Gastrocnemius medialis (tissue), 4 donors: ENCODE measurements around the gene GSG1L. TPM values are rescaled to one million over a fixed set of nuclear protein-coding genes. Genes with fewer than 3 reads are reported as not detected.

Experiments used
- ATAC-seq, 2 donors: fragments of 150-250 bp; one replicate each; pipeline ENCODE4 v1.9.1; 2016
- DNase-seq, 2 donors: peaks; one replicate each; pipeline ENCODE4 v3.0.0-alpha.2; 2019
- H3K27ac ChIP-seq, 4 donors: fragments of 200-600 bp; sonication (generic); 1 replicate in 1 of 4; 2 replicates in 3 of 4; pipeline ENCODE4 v1.5.1; 2016 to 2018; ENCODE audit warnings: mild to moderate bottlenecking in 2 of 4, moderate library complexity in 1 of 4
- H3K27me3 ChIP-seq, 3 donors: fragments of 200-600 bp; sonication (generic) in 2 of 3; 1 replicate in 1 of 3; 2 replicates in 2 of 3; pipeline versions ENCODE4 v1.5.1 to v1.6.0; 2016 to 2019; ENCODE audit warnings: mild to moderate bottlenecking in 1 of 3, moderate library complexity in 1 of 3
- H3K36me3 ChIP-seq, 2 donors: fragments of 200-600 bp; sonication (generic) in 1 of 2; one replicate each; pipeline ENCODE4 v1.5.1; 2017 to 2018
- H3K4me1 ChIP-seq, 2 donors: fragments of 200-600 bp; sonication (generic) in 1 of 2; one replicate each; pipeline ENCODE4 v1.5.1; 2016 to 2017; ENCODE audit warnings: mild to moderate bottlenecking in 2 of 2
- H3K4me3 ChIP-seq, 4 donors: fragments of 200-600 bp; sonication (generic) in 3 of 4; 1 replicate in 1 of 4; 2 replicates in 3 of 4; pipeline ENCODE4 v1.5.1; 2016 to 2019; ENCODE audit warnings: mild to moderate bottlenecking in 2 of 4
- H3K9me3 ChIP-seq, 3 donors: fragments of 200-600 bp; sonication (generic) in 2 of 3; 1 replicate in 1 of 3; 2 replicates in 2 of 3; pipeline ENCODE4 v1.5.1; 2016 to 2019
- POLR2A ChIP-seq, 2 donors: fragments of 450-650 bp; IDR thresholded peaks; one replicate each; pipeline ENCODE4 v1.6.1; 2017; ENCODE audit warnings: antibody characterized with exemption in 2 of 2, mild to moderate bottlenecking in 2 of 2, moderate library complexity in 2 of 2
- in situ Hi-C, 4 donors: fragments of 200-750 bp; cut with MboI; loops; one replicate each; pipeline versions ENCODE4 v1.15.0 to v1.8.0; 2017; ENCODE audit warnings: low sequenced_read_pairs in 4 of 4
- intact Hi-C: fragments of 100-400 bp; cut with DNase I; formaldehyde crosslinking; loops from one replicate; pipeline ENCODE4 v1.15.1; 2023; ENCODE audit warnings: low total_unique reads
- total RNA-seq, 4 donors: library from RNA; depleted of rRNA; stranded (reverse); fragments of >200 nt; gene quantifications; one replicate each; pipeline versions ENCODE4 v1.1.0 to v1.2.3, GENCODE V29; 2016
- TF ChIP-seq, protein P1 (sequence below), 5 experiments: fragments of 450-650 bp in 3 of 5; fragments of 200-600 bp in 2 of 5; sonication (generic) in 2 of 5; IDR thresholded peaks in 4 of 5; conservative IDR thresholded peaks in 1 of 5; 1 replicate in 4 of 5; 2 replicates in 1 of 5; pipeline ENCODE4 v1.5.1; 2016 to 2019; ENCODE audit warnings: antibody characterized with exemption in 5 of 5, mild to moderate bottlenecking in 3 of 5, moderate library complexity in 3 of 5

The GSG1L gene
- total RNA-seq, 4 donors from 2014 or later = not detected

DNA sequence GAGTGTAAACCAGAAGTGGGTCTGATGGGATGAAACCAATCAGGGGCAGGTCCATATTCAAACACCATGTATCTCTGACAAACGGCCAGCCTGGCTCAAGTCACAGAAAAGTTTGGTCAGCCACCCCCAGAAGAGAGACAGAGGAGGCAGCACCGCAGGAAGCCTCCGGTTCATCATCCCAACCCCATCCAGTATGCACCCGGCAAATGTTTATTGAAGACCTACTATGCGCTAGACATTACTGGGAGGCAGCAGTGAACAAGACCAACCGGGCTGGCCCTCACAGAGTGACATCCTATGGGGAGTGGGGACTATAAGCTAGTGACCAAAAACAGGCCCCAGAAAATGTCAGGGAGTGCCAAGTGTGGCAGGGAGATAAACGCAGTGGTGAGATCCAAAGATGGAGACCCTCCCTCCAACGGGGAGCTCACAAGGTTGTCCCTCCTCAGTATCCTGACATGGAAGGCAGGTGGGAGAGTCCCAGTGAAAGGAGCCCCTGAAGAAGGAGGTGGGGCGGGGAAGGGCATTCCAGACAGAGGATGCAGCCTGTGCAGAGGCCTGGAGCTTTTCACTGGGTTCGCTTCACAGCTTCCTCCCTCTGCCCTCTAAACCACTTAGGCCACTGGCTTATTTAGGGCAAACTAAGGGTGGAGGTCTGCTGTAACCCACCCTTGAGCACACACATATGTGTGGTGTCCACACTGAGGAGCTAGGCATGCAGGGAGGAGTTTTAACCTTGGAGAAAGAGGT is 2.0 kb downstream of the GSG1L start:
- in situ Hi-C loops (loop anchor here in 3 of 4 donors (25.0 kb wide), 1 partner anchor 424 kb away; no protein-coding TSS in a partner anchor), intact Hi-C loops (loop anchor here (2.0 kb wide), 1 partner anchor 423 kb away; no protein-coding TSS in a partner anchor)

DNA sequence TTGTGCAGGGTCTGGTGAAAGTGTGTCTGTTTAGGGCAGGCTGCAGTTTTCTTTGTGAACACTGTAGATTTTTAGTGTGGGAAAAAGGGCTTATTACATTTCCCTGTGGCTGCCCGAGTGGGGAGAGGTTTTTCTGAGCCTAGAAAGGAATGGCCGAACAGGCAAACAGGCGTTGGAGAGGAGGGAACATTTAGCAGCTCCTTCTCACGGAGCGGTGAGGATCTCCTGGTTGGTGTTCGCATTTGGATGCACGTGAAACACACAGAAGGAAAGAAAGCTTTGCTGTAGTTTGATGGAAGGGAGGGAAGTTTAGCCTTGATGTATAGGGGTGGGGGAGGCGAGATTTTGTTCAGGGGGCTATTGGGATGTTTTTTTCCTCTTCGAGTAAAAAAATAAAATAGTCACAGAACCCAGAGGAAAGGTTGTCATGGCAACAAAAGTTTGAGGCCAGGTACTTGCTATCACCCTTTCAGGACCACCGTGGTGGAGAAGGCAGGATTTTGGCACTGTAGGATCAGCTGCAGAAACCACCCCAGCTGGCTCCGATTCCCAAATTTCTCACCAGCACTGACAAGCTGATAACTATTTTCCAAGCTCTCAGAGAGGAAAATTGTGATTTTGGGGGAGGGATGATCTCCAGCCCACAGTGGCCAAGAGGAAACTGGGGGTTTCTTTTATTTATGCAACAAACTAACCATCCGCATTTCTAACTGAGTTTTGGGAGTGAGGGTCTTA is 3.5 kb downstream of the GSG1L start:
- H3K27ac ChIP-seq = no peak overlapping the region
- intact Hi-C loops = no loop called here
- no peaks in the 10 kb centered on the region for H3K9me3 ChIP-seq
- no peaks in the 10 kb centered on the region for H3K36me3 ChIP-seq
- DNase-seq = no peak
- no peak for ATAC-seq
- no peak for TF ChIP-seq POLR2A (IDR thresholded peaks at IDR 0.05)
- TF ChIP-seq, protein P1, sequence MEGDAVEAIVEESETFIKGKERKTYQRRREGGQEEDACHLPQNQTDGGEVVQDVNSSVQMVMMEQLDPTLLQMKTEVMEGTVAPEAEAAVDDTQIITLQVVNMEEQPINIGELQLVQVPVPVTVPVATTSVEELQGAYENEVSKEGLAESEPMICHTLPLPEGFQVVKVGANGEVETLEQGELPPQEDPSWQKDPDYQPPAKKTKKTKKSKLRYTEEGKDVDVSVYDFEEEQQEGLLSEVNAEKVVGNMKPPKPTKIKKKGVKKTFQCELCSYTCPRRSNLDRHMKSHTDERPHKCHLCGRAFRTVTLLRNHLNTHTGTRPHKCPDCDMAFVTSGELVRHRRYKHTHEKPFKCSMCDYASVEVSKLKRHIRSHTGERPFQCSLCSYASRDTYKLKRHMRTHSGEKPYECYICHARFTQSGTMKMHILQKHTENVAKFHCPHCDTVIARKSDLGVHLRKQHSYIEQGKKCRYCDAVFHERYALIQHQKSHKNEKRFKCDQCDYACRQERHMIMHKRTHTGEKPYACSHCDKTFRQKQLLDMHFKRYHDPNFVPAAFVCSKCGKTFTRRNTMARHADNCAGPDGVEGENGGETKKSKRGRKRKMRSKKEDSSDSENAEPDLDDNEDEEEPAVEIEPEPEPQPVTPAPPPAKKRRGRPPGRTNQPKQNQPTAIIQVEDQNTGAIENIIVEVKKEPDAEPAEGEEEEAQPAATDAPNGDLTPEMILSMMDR (IDR thresholded peaks at IDR 0.05 in 4 of 5, conservative IDR thresholded peaks at IDR 0.05 in 1 of 5) = no peak
- peaks cover 35 to 39% (median 39%) of the 10 kb centered on the region in 3 donors for H3K27me3 ChIP-seq
- H3K4me3 ChIP-seq = no peak overlapping the region
- in situ Hi-C loops = loop anchor here in 3 of 4 donors (25.0 kb wide), 1 partner anchor 423 kb away; no protein-coding TSS in a partner anchor
- H3K4me1 ChIP-seq = no peaks in the 10 kb centered on the region

More for the DNA sequence above, 2.0 kb downstream of the GSG1L start:
- no peak overlapping the region for H3K4me3 ChIP-seq
- TF ChIP-seq POLR2A (IDR thresholded peaks at IDR 0.05) = no peak
- TF ChIP-seq, protein P1 (IDR thresholded peaks at IDR 0.05 in 4 of 5, conservative IDR thresholded peaks at IDR 0.05 in 1 of 5) = no peak
- no peak overlapping the region for H3K27ac ChIP-seq
- H3K4me1 ChIP-seq = no peaks in the 10 kb centered on the region
- H3K36me3 ChIP-seq = no peaks in the 10 kb centered on the region
- no peaks in the 10 kb centered on the region for H3K9me3 ChIP-seq
- H3K27me3 ChIP-seq = peaks cover 36 to 39% (median 36%) of the 10 kb centered on the region in 3 donors
- ATAC-seq (no peak), DNase-seq (no peak)

DNA sequence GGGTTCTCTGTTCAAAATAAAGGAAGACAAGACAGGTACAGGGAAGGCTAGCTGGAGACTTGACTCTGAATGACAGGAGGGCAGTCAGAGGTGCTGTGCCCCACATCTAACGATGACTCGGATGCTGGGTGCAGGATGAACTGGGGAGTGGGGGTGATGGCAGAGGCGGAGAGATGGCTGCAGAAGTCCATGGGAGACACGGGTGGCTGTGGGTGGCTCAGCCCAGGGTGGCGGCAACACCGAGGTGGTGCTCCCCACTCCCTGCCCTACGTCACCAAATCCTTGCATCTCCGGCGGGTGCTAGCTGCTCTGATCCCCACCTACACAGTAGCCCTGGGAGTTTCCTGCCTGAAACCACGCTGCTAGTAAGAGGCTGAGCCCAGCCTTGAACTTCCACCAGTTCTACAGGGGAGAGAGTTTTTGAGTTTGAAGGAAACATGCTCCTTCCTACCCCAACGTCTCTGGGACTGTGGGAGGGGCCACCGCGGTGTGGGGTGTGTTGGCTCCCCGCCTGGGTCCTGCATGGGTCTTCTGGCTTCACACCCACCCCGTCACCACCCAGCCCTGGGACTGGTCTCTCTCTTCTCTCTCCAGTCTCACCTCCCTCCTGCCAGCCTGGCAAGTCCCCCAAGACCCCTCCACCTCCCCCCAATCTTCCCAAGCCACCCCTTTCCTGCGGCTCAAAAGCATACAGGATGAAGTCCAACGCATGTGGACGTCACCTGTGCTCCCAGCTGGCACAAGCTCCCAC is 4.5 kb downstream of the GSG1L start:
- DNase-seq (no peak), ATAC-seq (no peak)
- no peaks in the 10 kb centered on the region for H3K9me3 ChIP-seq
- H3K27ac ChIP-seq = no peak overlapping the region
- in situ Hi-C loops (loop anchor here in 3 of 4 donors (25.0 kb wide), 1 partner anchor 422 kb away; no protein-coding TSS in a partner anchor), intact Hi-C loops (no loop called here)
- peaks cover 36 to 39% (median 37%) of the 10 kb centered on the region in 3 donors for H3K27me3 ChIP-seq
- no peaks in the 10 kb centered on the region for H3K4me1 ChIP-seq
- no peaks in the 10 kb centered on the region for H3K36me3 ChIP-seq
- TF ChIP-seq, protein P1 (IDR thresholded peaks at IDR 0.05 in 4 of 5, conservative IDR thresholded peaks at IDR 0.05 in 1 of 5) = no peak
- no peak for TF ChIP-seq POLR2A (IDR thresholded peaks at IDR 0.05)
- H3K4me3 ChIP-seq = no peak overlapping the region

DNA sequence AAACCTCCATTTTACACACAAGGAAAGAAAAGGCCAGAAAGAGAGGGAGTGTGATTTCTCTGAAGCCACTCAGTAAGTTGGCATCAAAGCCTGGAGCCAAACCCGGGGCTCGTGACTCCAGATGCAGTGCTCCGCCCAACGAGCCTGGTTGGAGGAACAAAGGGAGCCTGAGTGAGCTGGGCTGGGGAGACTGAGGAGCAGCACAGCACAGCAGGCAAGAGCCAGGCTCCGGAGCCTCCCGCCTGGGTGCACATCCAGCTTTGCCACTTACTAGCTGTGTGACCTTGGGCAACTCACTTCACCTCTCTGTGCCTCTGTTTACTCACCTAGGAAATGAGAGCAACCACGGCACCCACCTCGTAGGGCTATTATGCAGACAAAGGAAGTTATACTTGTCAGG is 5.6 kb downstream of the GSG1L start:
- DNase-seq (no peak), ATAC-seq (no peak)
- in situ Hi-C loops (loop anchor here in 3 of 4 donors (25.0 kb wide), 1 partner anchor 421 kb away; no protein-coding TSS in a partner anchor), intact Hi-C loops (no loop called here)
- Histone ChIP-seq H3K27me3 (peaks cover 33 to 39% (median 34%) of the 10 kb centered on the region in 3 donors), H3K4me3 (no peak overlapping the region), H3K9me3 (no peaks in the 10 kb centered on the region), H3K27ac (no peak overlapping the region), H3K4me1 (no peaks in the 10 kb centered on the region), H3K36me3 (no peaks in the 10 kb centered on the region)
- no peak for TF ChIP-seq POLR2A (IDR thresholded peaks at IDR 0.05)
- TF ChIP-seq, protein P1 (IDR thresholded peaks at IDR 0.05 in 4 of 5, conservative IDR thresholded peaks at IDR 0.05 in 1 of 5) = no peak
